ENCODE measurements around the gene RNF157.

The RNF157 gene

GRCh38 chr17:76268015-76268749, 27.9 kb upstream of the RNF157 start:
- H3K27ac ChIP-seq (ENCODE audit: extremely low read depth, low read depth, low read length): 0 out of 2 replicates have a peak overlapping the region, but pooled peaks have one; percentile 4
- H3K4me3 ChIP-seq (ENCODE audit: low read depth, low read length): no peak overlapping the region
- H3K9me3 ChIP-seq (ENCODE audit: control insufficient read depth, insufficient read depth, low read depth, low read length): no peaks in the 10 kb centered on the region
- H3K4me1 ChIP-seq (ENCODE audit: control insufficient read depth, insufficient read depth, low read length): no peaks in the 10 kb centered on the region; the same call in 1 of the 2 replicates
- peaks cover 5 to 28% of the 10 kb centered on the region in 2 experiments; a peak in 2 of 3 replicates for H3K36me3 ChIP-seq (ENCODE audit: control insufficient read depth in 2 of 2, insufficient read depth in 1 of 2, low read length in 2 of 2)
- CTCF ChIA-PET: interaction anchor here (0.7 to 5.8 kb wide), 6 partner anchors 11 to 254 kb away, joined by 3 to 52 read pairs (median 4); no protein-coding TSS in a partner anchor
- POLR2A ChIA-PET: interaction anchor here (0.6 to 1.9 kb wide), 8 partner anchors 11 to 364 kb away, joined by 3 to 6 read pairs (median 4); partner anchors contain the start of gene RNF157
- TF ChIP-seq ZNF600 (tag by site-specific recombination; IDR thresholded peaks at IDR 0.05) (0 out of 2 replicates have a peak, but pooled peaks have one; percentile 6), ZNF518A (tag by site-specific recombination; conservative IDR thresholded peaks at IDR 0.05; ENCODE audit: low read depth) (no peak), ZNF398 (tag by site-specific recombination; IDR thresholded peaks at IDR 0.05) (peak; percentile 35; the same call in 1 of the 2 replicates), ZBTB8A (tag by site-specific recombination; IDR thresholded peaks at IDR 0.05) (0 out of 2 replicates have a peak, but pooled peaks have one; percentile 15), EGR2 (tag by site-specific recombination; IDR thresholded peaks at IDR 0.05; ENCODE audit: low read depth) (0 out of 2 replicates have a peak, but pooled peaks have one; percentile 6), KLF8 (tag by site-specific recombination; IDR thresholded peaks at IDR 0.05) (0 out of 2 replicates have a peak, but pooled peaks have one; percentile 7), ZSCAN18 (tag by site-specific recombination; IDR thresholded peaks at IDR 0.05) (no peak), ZIC2 (tag by site-specific recombination; IDR thresholded peaks at IDR 0.05) (peak; percentile 49), ZNF341 (tag by site-specific recombination; IDR thresholded peaks at IDR 0.05; ENCODE audit: low read depth) (peak; percentile 71), SP2 (tag by site-specific recombination; IDR thresholded peaks at IDR 0.05) (0 out of 2 replicates have a peak, but pooled peaks have one; percentile 9), ZNF24 (tag by site-specific recombination; IDR thresholded peaks at IDR 0.05) (peak; percentile 77; the same call in 1 of the 2 replicates), ZNF248 (tag by site-specific recombination; IDR thresholded peaks at IDR 0.05) (no peak), GLIS2 (tag by site-specific recombination; IDR thresholded peaks at IDR 0.05) (peak; percentile 54; the same call in 1 of the 2 replicates), ZNF701 (tag by site-specific recombination; IDR thresholded peaks at IDR 0.05) (no peak), PATZ1 (tag by site-specific recombination; IDR thresholded peaks at IDR 0.05) (peak; percentile 45; the same call in 1 of the 2 replicates), IKZF3 (tag by site-specific recombination; IDR thresholded peaks at IDR 0.05) (peak; percentile 81), ZEB2 (tag by site-specific recombination; IDR thresholded peaks at IDR 0.05) (peak; percentile 33; the same call in 1 of the 2 replicates), ZNF580 (tag by site-specific recombination; IDR thresholded peaks at IDR 0.05) (no peak), ZNF658 (tag by site-specific recombination; IDR thresholded peaks at IDR 0.05) (no peak), ZFHX2 (tag by site-specific recombination; conservative IDR thresholded peaks at IDR 0.05) (peak; percentile 23; the same call in 1 of the 2 replicates), ZBTB26 (tag by site-specific recombination; optimal IDR thresholded peaks at IDR 0.05) (no peak), ZNF629 (tag by site-specific recombination; IDR thresholded peaks at IDR 0.05) (peak; percentile 75), ZNF335 (tag by site-specific recombination; conservative IDR thresholded peaks at IDR 0.05) (peak; percentile 64), ZNF350 (tag by site-specific recombination; IDR thresholded peaks at IDR 0.05) (no peak), ZBTB17 (tag by site-specific recombination; IDR thresholded peaks at IDR 0.05) (0 out of 2 replicates have a peak, but pooled peaks have one; percentile 20)

Data from HEK293 (cell line).